ENCODE data around the gene SLC4A4.

DNA sequence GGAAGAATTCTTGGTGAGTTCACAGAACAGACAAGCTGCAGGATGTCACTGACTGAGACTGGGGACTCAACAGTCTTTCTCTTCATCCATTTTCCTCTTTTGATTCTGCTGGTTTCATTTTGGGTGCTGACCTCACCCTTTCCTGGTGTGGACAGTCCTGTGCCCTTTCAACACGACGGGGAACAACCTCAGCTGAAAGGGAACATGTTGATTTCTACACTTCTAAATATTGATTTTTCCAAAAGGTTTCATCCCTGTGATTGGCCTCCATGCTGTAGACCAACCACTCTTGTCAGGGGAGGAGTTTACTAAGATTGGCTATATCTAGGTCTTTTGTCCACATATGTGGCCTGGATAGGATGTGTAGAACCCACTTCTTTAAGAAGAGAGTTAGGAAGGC lies 91.8 kb downstream of the SLC4A4 start:
- TF ChIP-seq ZNF561 (tag by site-specific recombination; IDR thresholded peaks at IDR 0.05; ENCODE audit: borderline replicate concordance) (no peak), ZIC2 (tag by site-specific recombination; IDR thresholded peaks at IDR 0.05) (no peak), ZFP69B (tag by site-specific recombination; IDR thresholded peaks at IDR 0.05) (no peak)
- TF ChIP-seq, protein P1, sequence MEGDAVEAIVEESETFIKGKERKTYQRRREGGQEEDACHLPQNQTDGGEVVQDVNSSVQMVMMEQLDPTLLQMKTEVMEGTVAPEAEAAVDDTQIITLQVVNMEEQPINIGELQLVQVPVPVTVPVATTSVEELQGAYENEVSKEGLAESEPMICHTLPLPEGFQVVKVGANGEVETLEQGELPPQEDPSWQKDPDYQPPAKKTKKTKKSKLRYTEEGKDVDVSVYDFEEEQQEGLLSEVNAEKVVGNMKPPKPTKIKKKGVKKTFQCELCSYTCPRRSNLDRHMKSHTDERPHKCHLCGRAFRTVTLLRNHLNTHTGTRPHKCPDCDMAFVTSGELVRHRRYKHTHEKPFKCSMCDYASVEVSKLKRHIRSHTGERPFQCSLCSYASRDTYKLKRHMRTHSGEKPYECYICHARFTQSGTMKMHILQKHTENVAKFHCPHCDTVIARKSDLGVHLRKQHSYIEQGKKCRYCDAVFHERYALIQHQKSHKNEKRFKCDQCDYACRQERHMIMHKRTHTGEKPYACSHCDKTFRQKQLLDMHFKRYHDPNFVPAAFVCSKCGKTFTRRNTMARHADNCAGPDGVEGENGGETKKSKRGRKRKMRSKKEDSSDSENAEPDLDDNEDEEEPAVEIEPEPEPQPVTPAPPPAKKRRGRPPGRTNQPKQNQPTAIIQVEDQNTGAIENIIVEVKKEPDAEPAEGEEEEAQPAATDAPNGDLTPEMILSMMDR (tag by site-specific recombination; IDR thresholded peaks at IDR 0.05): no peak
- TF ChIP-seq, protein P2, sequence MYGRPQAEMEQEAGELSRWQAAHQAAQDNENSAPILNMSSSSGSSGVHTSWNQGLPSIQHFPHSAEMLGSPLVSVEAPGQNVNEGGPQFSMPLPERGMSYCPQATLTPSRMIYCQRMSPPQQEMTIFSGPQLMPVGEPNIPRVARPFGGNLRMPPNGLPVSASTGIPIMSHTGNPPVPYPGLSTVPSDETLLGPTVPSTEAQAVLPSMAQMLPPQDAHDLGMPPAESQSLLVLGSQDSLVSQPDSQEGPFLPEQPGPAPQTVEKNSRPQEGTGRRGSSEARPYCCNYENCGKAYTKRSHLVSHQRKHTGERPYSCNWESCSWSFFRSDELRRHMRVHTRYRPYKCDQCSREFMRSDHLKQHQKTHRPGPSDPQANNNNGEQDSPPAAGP (tag by site-specific recombination; IDR thresholded peaks at IDR 0.05): no peak

All from HEK293 (cell line).